Peyer's patch (tissue), 4 donors: ENCODE measurements around the gene LAMA1.

Source experiments
- CTCF ChIP-seq, 6 experiments: fragments of 450-650 bp in 4 of 6; fragments of 200-600 bp in 2 of 6; sonication (generic) in 1 of 6; IDR thresholded peaks; one replicate each; pipeline ENCODE4 v1.5.1; 2017 to 2019; ENCODE audit warnings: antibody characterized with exemption in 6 of 6, mild to moderate bottlenecking in 3 of 6, moderate library complexity in 1 of 6
- POLR2A ChIP-seq, 2 donors: fragments of 450-650 bp; IDR thresholded peaks; one replicate each; pipeline ENCODE4 v1.5.1; 2017; ENCODE audit warnings: antibody characterized with exemption in 2 of 2, mild to moderate bottlenecking in 2 of 2, moderate library complexity in 2 of 2

- TF ChIP-seq CTCF (IDR thresholded peaks at IDR 0.05) (no peak), POLR2A (IDR thresholded peaks at IDR 0.05) (no peak)
Observed at GRCh38 chr18:6938003-6938402, 179.6 kb downstream of the LAMA1 start.
